ENCODE data around the gene CYP1B1.

GRCh38 chr2:38109732-38110181 lies 33.8 kb upstream of the CYP1B1 start:
- no peak for TF ChIP-seq EZH2 (IDR thresholded peaks at IDR 0.05; ENCODE audit: low read length, missing control alignments)
- TF ChIP-seq CTCF (conservative IDR thresholded peaks at IDR 0.05 in 1 of 2, IDR thresholded peaks at IDR 0.05 in 1 of 2; ENCODE audit: low read depth in 1 of 2, low read length in 2 of 2): no peak
